ENCODE data around the gene ZBTB20. TPM values are rescaled to one million over a fixed set of nuclear protein-coding genes. Genes with fewer than 3 reads are reported as not detected.
A peak's percentile ranks its signal among the peaks of the same experiment; 100 is the strongest.

The ZBTB20 gene
- total RNA-seq, 1 donor from 2014 or later = 21.4 TPM

DNA sequence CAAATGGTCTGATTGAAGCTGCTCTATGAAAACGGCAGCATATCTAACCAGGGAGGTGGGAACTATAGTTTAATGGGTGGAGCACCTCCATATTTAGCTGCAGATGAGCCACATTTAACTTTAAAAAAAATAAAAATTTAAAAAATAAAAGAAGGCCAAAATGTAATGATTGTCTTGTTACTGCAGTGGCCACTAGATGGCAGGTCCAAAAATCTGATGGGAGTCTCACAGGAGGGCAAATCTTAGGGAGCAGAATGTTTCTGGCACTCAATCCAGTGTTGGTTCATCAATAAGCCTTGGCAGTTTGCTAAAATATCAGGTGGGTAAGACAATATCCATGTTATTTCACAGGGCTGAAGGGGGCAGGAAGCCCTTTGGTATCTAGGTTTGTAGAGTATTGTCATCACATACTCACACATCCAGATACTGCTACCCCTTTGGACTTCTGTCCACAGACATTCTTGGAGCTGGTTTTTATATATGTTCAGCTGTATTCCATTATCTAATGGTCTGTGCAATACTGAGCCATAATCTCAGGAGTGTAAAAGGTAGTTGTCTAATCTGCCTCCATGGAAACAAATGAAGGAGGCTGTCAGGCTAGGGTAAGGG lies 619.9 kb downstream of the ZBTB20 start:
- H3K4me1 Mint-ChIP-seq (ENCODE audit: low read depth, unreplicated experiment) = peaks cover 12% of the 10 kb centered on the region
- no peak for TF ChIP-seq EZH2 (IDR thresholded peaks at IDR 0.05; ENCODE audit: insufficient read depth, low read length)
- TF ChIP-seq, protein P1, sequence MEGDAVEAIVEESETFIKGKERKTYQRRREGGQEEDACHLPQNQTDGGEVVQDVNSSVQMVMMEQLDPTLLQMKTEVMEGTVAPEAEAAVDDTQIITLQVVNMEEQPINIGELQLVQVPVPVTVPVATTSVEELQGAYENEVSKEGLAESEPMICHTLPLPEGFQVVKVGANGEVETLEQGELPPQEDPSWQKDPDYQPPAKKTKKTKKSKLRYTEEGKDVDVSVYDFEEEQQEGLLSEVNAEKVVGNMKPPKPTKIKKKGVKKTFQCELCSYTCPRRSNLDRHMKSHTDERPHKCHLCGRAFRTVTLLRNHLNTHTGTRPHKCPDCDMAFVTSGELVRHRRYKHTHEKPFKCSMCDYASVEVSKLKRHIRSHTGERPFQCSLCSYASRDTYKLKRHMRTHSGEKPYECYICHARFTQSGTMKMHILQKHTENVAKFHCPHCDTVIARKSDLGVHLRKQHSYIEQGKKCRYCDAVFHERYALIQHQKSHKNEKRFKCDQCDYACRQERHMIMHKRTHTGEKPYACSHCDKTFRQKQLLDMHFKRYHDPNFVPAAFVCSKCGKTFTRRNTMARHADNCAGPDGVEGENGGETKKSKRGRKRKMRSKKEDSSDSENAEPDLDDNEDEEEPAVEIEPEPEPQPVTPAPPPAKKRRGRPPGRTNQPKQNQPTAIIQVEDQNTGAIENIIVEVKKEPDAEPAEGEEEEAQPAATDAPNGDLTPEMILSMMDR (IDR thresholded peaks at IDR 0.05; ENCODE audit: insufficient read depth, low read depth, low read length) = peak; percentile 65
- no peak for DNase-seq (ENCODE audit: low read depth)

DNA sequence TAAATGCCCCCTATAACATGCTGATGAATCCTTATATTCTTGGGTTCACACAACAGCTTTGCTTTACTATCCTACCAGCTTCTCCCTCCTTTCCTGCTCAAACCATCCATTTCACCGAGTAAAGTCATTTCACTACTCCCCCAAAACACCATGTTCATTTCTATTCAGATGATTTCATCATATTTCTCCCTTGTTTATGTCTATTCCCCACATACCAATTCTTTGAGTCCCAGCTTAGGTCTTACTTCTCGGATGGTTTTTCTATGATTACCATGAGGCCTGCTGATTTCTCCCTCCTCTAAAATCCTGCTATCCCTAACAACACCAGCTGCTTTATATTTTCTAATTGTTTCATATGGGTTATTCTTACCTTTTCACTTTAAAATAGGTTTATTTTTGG lies 621.8 kb downstream of the ZBTB20 start:
- Mint-ChIP-seq H3K27ac (ENCODE audit: unreplicated experiment) (no peak overlapping the region), H3K9me3 (ENCODE audit: unreplicated experiment) (no peaks in the 10 kb centered on the region), H3K4me3 (ENCODE audit: unreplicated experiment) (no peak overlapping the region), H3K27me3 (ENCODE audit: low read depth, unreplicated experiment) (no peaks in the 10 kb centered on the region), H3K4me1 (ENCODE audit: low read depth, unreplicated experiment) (peaks cover 9% of the 10 kb centered on the region), H3K36me3 (ENCODE audit: low read depth, unreplicated experiment) (no peaks in the 10 kb centered on the region)
- H3K4me1 ChIP-seq (ENCODE audit: insufficient read depth, low read length) = no peaks in the 10 kb centered on the region
- TF ChIP-seq, protein P1 (IDR thresholded peaks at IDR 0.05; ENCODE audit: insufficient read depth, low read depth, low read length) = no peak
- TF ChIP-seq EZH2 (IDR thresholded peaks at IDR 0.05; ENCODE audit: insufficient read depth, low read length) = no peak
- H3K4me2 ChIP-seq (ENCODE audit: low read length) = no peak overlapping the region
- H3K9ac ChIP-seq (ENCODE audit: low read length) = no peak overlapping the region
- no peaks in the 10 kb centered on the region for H3K27me3 ChIP-seq (ENCODE audit: insufficient read depth, low read length)
- H2AFZ ChIP-seq (ENCODE audit: low read depth, low read length) = no peak overlapping the region
- no peak for DNase-seq (ENCODE audit: low read depth)
- H4K20me1 ChIP-seq (ENCODE audit: insufficient read depth, low read length) = no peaks in the 10 kb centered on the region
- no peak overlapping the region for H3K4me3 ChIP-seq (ENCODE audit: insufficient read depth, low read depth, low read length)
- no peak overlapping the region for H3K27ac ChIP-seq (ENCODE audit: low read depth, low read length)
- H3K36me3 ChIP-seq (ENCODE audit: insufficient read depth, low read length) = no peaks in the 10 kb centered on the region
- no peak for FAIRE-seq
- H3K9me3 ChIP-seq (ENCODE audit: insufficient read depth, low read depth, low read length) = no peaks in the 10 kb centered on the region
- H3K79me2 ChIP-seq (ENCODE audit: insufficient read depth, low read length) = no peaks in the 10 kb centered on the region

More for the DNA sequence above, 619.9 kb downstream of the ZBTB20 start:
- H3K4me3 Mint-ChIP-seq (ENCODE audit: unreplicated experiment) = no peak overlapping the region
- peaks cover 8% of the 10 kb centered on the region for H3K36me3 Mint-ChIP-seq (ENCODE audit: low read depth, unreplicated experiment)
- peaks cover 2% of the 10 kb centered on the region for H3K79me2 ChIP-seq (ENCODE audit: insufficient read depth, low read length)
- H3K9me3 Mint-ChIP-seq (ENCODE audit: unreplicated experiment) = no peaks in the 10 kb centered on the region
- no peaks in the 10 kb centered on the region for H3K9me3 ChIP-seq (ENCODE audit: insufficient read depth, low read depth, low read length)
- H3K4me3 ChIP-seq (ENCODE audit: insufficient read depth, low read depth, low read length) = no peak overlapping the region
- no peak overlapping the region for H3K27ac Mint-ChIP-seq (ENCODE audit: unreplicated experiment)
- no peak overlapping the region for H3K27ac ChIP-seq (ENCODE audit: low read depth, low read length)
- no peak overlapping the region for H3K9ac ChIP-seq (ENCODE audit: low read length)
- no peak for FAIRE-seq
- no peaks in the 10 kb centered on the region for H4K20me1 ChIP-seq (ENCODE audit: insufficient read depth, low read length)
- no peak overlapping the region for H3K4me2 ChIP-seq (ENCODE audit: low read length)
- no peaks in the 10 kb centered on the region for H3K4me1 ChIP-seq (ENCODE audit: insufficient read depth, low read length)
- no peaks in the 10 kb centered on the region for H3K27me3 ChIP-seq (ENCODE audit: insufficient read depth, low read length)
- no peaks in the 10 kb centered on the region for H3K36me3 ChIP-seq (ENCODE audit: insufficient read depth, low read length)
- H3K27me3 Mint-ChIP-seq (ENCODE audit: low read depth, unreplicated experiment) = no peaks in the 10 kb centered on the region
- H2AFZ ChIP-seq (ENCODE audit: low read depth, low read length) = no peak overlapping the region

DNA sequence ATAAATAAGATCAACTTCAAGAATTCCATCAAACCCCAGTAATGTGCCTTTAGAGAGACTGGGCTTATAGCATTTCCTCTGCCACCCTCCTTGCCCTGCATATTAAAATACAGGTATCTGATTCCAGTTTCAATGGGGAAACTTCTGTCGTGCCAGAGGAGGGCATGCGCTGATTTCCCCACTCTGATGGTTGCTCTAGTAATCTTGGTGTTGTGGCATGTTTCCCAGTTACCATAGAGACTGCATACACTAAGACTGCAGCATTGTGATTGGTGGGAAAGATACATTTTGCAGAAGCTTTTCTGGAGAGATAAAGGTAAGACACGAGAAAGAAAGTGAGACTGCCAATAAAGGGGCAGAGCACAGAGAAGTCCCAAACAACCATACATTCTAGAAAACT lies 627.7 kb downstream of the ZBTB20 start:
- TF ChIP-seq, protein P1 (IDR thresholded peaks at IDR 0.05; ENCODE audit: insufficient read depth, low read depth, low read length) = no peak
- no peak for TF ChIP-seq EZH2 (IDR thresholded peaks at IDR 0.05; ENCODE audit: insufficient read depth, low read length)
- Histone ChIP-seq H3K79me2 (ENCODE audit: insufficient read depth, low read length) (no peaks in the 10 kb centered on the region), H3K4me1 (ENCODE audit: insufficient read depth, low read length) (no peaks in the 10 kb centered on the region), H3K4me3 (ENCODE audit: insufficient read depth, low read depth, low read length) (no peak overlapping the region), H3K4me2 (ENCODE audit: low read length) (peak overlapping the region; percentile 19), H2AFZ (ENCODE audit: low read depth, low read length) (no peak overlapping the region), H3K27ac (ENCODE audit: low read depth, low read length) (peak overlapping the region; percentile 21), H3K27me3 (ENCODE audit: insufficient read depth, low read length) (no peaks in the 10 kb centered on the region), H4K20me1 (ENCODE audit: insufficient read depth, low read length) (peaks cover 5% of the 10 kb centered on the region), H3K36me3 (ENCODE audit: insufficient read depth, low read length) (no peaks in the 10 kb centered on the region), H3K9me3 (ENCODE audit: insufficient read depth, low read depth, low read length) (no peaks in the 10 kb centered on the region), H3K9ac (ENCODE audit: low read length) (no peak overlapping the region)
- Mint-ChIP-seq H3K27ac (ENCODE audit: unreplicated experiment) (no peak overlapping the region), H3K27me3 (ENCODE audit: low read depth, unreplicated experiment) (no peaks in the 10 kb centered on the region), H3K9me3 (ENCODE audit: unreplicated experiment) (no peaks in the 10 kb centered on the region), H3K4me3 (ENCODE audit: unreplicated experiment) (no peak overlapping the region), H3K4me1 (ENCODE audit: low read depth, unreplicated experiment) (no peaks in the 10 kb centered on the region), H3K36me3 (ENCODE audit: low read depth, unreplicated experiment) (no peaks in the 10 kb centered on the region)
- DNase-seq (ENCODE audit: low read depth) (peak; percentile 73), FAIRE-seq (no peak)
